Measurements from ENCODE around the gene CCSER1.

DNA sequence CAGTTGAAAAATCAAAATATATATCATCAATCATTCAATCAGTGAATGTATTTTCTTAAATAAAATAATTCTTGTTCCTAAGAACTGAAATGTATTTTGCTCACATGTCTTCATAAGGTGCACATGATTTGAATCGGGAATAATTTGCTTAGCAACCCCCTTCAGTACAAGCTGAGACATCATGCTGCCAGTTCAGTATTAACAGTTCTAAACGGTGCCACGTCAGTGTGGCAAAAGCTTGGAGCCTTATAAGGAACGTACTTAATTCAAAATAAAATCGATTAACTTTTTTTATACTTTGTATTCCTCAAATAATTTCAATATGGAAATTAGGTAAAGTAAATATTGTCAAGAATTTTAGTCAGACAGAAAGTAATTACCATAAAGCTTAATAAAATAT, 287.9 kb downstream of the CCSER1 start:
- TF ChIP-seq, protein P1, sequence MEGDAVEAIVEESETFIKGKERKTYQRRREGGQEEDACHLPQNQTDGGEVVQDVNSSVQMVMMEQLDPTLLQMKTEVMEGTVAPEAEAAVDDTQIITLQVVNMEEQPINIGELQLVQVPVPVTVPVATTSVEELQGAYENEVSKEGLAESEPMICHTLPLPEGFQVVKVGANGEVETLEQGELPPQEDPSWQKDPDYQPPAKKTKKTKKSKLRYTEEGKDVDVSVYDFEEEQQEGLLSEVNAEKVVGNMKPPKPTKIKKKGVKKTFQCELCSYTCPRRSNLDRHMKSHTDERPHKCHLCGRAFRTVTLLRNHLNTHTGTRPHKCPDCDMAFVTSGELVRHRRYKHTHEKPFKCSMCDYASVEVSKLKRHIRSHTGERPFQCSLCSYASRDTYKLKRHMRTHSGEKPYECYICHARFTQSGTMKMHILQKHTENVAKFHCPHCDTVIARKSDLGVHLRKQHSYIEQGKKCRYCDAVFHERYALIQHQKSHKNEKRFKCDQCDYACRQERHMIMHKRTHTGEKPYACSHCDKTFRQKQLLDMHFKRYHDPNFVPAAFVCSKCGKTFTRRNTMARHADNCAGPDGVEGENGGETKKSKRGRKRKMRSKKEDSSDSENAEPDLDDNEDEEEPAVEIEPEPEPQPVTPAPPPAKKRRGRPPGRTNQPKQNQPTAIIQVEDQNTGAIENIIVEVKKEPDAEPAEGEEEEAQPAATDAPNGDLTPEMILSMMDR (IDR thresholded peaks at IDR 0.05; ENCODE audit: borderline replicate concordance, extremely low read depth, low read length, poor library complexity, severe bottlenecking): no peak
- TF ChIP-seq EZH2 (IDR thresholded peaks at IDR 0.05; ENCODE audit: borderline replicate concordance, low read depth, low read length, severe bottlenecking): no peak
